GM23338 (cell line): ENCODE measurements around the gene TMA7. TPM values are rescaled to one million over a fixed set of nuclear protein-coding genes. Genes with fewer than 3 reads are reported as not detected.
A peak's percentile ranks its signal among the peaks of the same experiment; 100 is the strongest.

Experiments
- ATAC-seq: fragments of 200-7000 bp; cut with Tn5 transposase; 3 replicates; pipeline ENCODE4 v1.9.1; 2020
- DNase-seq: peaks from one replicate; pipeline ENCODE4 v3.0.0-alpha.2; 2015; ENCODE audit warnings: low spot score
- H2AFZ ChIP-seq: fragments of 200-600 bp; sonication (generic); 2 replicates; pipeline ENCODE4 v1.8.0; 2016; ENCODE audit warnings: antibody characterized with exemption, mild to moderate bottlenecking, moderate library complexity
- H3F3A ChIP-seq: fragments of 200-600 bp; sonication (generic); replicated peaks from 2 replicates; pipeline ENCODE4 v1.8.0; 2017; ENCODE audit warnings: antibody characterized with exemption, mixed run types, low read depth
- H3K27ac ChIP-seq: fragments of 200-600 bp; sonication (generic); 2 replicates; pipeline ENCODE4 v1.6.1; 2016; ENCODE audit warnings: low read depth
- H3K27me3 ChIP-seq: fragments of 200-600 bp; sonication (generic); 2 replicates; pipeline ENCODE4 v1.8.0; 2016; ENCODE audit warnings: mild to moderate bottlenecking, mixed run types, moderate library complexity; ENCODE audit not compliant: insufficient read depth
- H3K36me3 ChIP-seq: fragments of 200-600 bp; sonication (generic); 2 replicates; pipeline ENCODE4 v1.8.0; 2016; ENCODE audit warnings: mild to moderate bottlenecking; ENCODE audit not compliant: insufficient read depth
- H3K4me1 ChIP-seq: fragments of 200-600 bp; sonication (generic); 2 replicates; pipeline ENCODE4 v1.8.0; 2016; ENCODE audit warnings: mild to moderate bottlenecking, moderate library complexity; ENCODE audit not compliant: insufficient read depth
- H3K4me2 ChIP-seq: fragments of 200-600 bp; sonication (generic); 2 replicates; pipeline ENCODE4 v1.7.1; 2017; ENCODE audit warnings: mixed run types
- H3K4me3 ChIP-seq: fragments of 200-600 bp; sonication (generic); 2 replicates; pipeline ENCODE4 v1.6.1; 2016; ENCODE audit warnings: mixed run types
- H3K79me2 ChIP-seq: fragments of 200-600 bp; sonication (generic); replicated peaks from 2 replicates; pipeline ENCODE4 v1.8.0; 2017; ENCODE audit warnings: mild to moderate bottlenecking; ENCODE audit not compliant: insufficient read depth
- H3K9me2 ChIP-seq: fragments of 200-600 bp; sonication (generic); 2 replicates; pipeline ENCODE4 v1.8.0; 2017; ENCODE audit not compliant: insufficient read depth
- H4K20me1 ChIP-seq: fragments of 200-600 bp; sonication (generic); replicated peaks from 2 replicates; pipeline ENCODE4 v1.8.0; 2017; ENCODE audit warnings: mild to moderate bottlenecking; ENCODE audit not compliant: insufficient read depth
- H3K27ac Mint-ChIP-seq: 2 replicates; pipeline ENCODE4 v1.8.0; 2020; ENCODE audit warnings: inconsistent platforms, mild to moderate bottlenecking, moderate library complexity, mixed read lengths
- H3K27me3 Mint-ChIP-seq: 3 replicates; pipeline ENCODE4 v1.8.0; 2022; ENCODE audit warnings: low read depth, mild to moderate bottlenecking, moderate library complexity, mixed read lengths, inconsistent platforms; ENCODE audit not compliant: insufficient read depth, poor library complexity
- H3K36me3 Mint-ChIP-seq: 3 replicates; pipeline ENCODE4 v1.8.0; 2021; ENCODE audit warnings: low read depth, mild to moderate bottlenecking, inconsistent platforms, moderate library complexity, mixed read lengths
- H3K4me1 Mint-ChIP-seq: 3 replicates; pipeline ENCODE4 v1.8.0; 2020; ENCODE audit warnings: mild to moderate bottlenecking, inconsistent platforms, mixed read lengths
- H3K4me3 Mint-ChIP-seq: 3 replicates; pipeline ENCODE4 v1.8.0; 2021; ENCODE audit warnings: moderate library complexity, mild to moderate bottlenecking, inconsistent platforms, mixed read lengths
- H3K9me3 Mint-ChIP-seq: 3 replicates; pipeline ENCODE4 v1.8.0; 2020; ENCODE audit warnings: moderate library complexity, mild to moderate bottlenecking, inconsistent platforms, mixed read lengths
- ETS1 ChIP-seq: IDR thresholded peaks from 2 replicates; pipeline ENCODE4 v1.6.1; 2016; ENCODE audit warnings: antibody characterized with exemption
- EZH2 ChIP-seq: fragments of 200-600 bp; sonication (generic); IDR thresholded peaks from one replicate; pipeline ENCODE4 v1.8.0; 2017; ENCODE audit warnings: antibody characterized with exemption, mild to moderate bottlenecking, low read depth; ENCODE audit not compliant: unreplicated experiment
- STAT1 ChIP-seq: IDR thresholded peaks from one replicate; pipeline ENCODE4 v1.6.1; 2016; ENCODE audit warnings: antibody characterized with exemption; ENCODE audit not compliant: unreplicated experiment
- ZNF114 ChIP-seq: fragments of 250-450 bp; sonication (Bioruptor Pico); IDR thresholded peaks from 2 replicates; pipeline ENCODE4 v1.5.0; 2020; ENCODE audit warnings: mild to moderate bottlenecking, moderate library complexity
- ZNF462 ChIP-seq: fragments of 250-450 bp; sonication (Bioruptor Pico); IDR thresholded peaks from 2 replicates; pipeline ENCODE4 v1.5.0; 2020; ENCODE audit warnings: mild to moderate bottlenecking, moderate library complexity
- polyA plus RNA-seq: library from polyadenylated mRNA; unstranded; fragments of >200 nt; fragmentation: Nextera tagmentation; extraction: Ambion mirVana; gene quantifications from 2 replicates; pipeline ENCODE4 v1.2.1, GENCODE V29; 2016
- total RNA-seq: library from RNA; depleted of rRNA; stranded (reverse); fragments of >200 nt; shearing (Covaris generic); gene quantifications from 2 replicates; pipeline ENCODE4 v1.2.3, GENCODE V29; 2014

Gene TMA7
- total and polyA plus RNA-seq, 2 experiments from 2014 or later: 419 to 2,089 TPM

DNA sequence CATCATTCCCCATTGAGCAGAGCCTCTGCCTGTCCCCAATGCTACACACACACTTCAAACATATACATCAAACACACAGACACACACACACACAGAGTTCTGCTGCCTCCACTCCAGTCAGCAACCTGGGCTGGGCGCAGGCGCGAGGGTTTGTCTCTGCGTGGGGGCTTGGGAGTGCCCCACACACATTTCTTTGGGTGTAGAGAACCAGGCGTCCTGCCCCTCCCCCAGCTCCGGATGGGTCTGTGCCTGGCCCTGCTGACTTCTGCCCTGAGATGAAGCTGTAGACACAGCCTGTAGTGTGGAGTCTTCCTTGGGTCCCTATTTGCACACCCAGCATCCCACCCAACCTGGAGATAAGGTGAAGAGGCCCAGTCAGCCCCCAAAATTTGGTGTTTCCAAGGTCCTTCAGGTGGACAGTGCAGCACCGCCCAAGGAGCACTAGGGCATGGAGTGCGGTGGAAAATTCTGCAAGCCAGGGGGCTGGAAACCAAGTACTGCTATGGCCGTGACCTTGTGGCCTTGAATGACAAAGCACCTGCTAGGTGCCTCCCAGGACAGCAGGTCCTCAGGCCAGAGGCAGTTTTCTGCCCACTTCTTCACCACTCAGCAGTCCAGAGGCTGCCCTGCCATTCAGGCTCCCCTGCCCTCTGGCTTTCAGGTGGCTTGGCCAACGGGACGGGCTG is 41.2 kb upstream of the TMA7 start (continued):
- no peak for TF ChIP-seq EZH2
- no peak for TF ChIP-seq ETS1
- TF ChIP-seq ZNF462 (CRISPR knock-in tag): no peak

- DNase-seq (peak; percentile 35), ATAC-seq (peak; percentile 54)
- peak overlapping the region; percentile 89 for H3K27ac Mint-ChIP-seq
- Histone ChIP-seq H3K4me2 (no peak overlapping the region), H3F3A (no peaks in the 10 kb centered on the region; the same call in 1 of the 2 replicates), H3K4me1 (no peaks in the 10 kb centered on the region), H3K27ac (no peak overlapping the region), H4K20me1 (no peaks in the 10 kb centered on the region; the same call in 1 of the 2 replicates), H3K9me2 (no peaks in the 10 kb centered on the region), H3K36me3 (peaks cover 3% of the 10 kb centered on the region; the same call in 1 of the 2 replicates), H2AFZ (no peak overlapping the region), H3K27me3 (no peaks in the 10 kb centered on the region), H3K4me3 (no peak overlapping the region), H3K79me2 (no peaks in the 10 kb centered on the region)
- H3K9me3 Mint-ChIP-seq: no peaks in the 10 kb centered on the region
- peaks cover 43% of the 10 kb centered on the region for H3K36me3 Mint-ChIP-seq
- peaks cover 11% of the 10 kb centered on the region for H3K4me1 Mint-ChIP-seq
- peaks cover 7% of the 10 kb centered on the region for H3K27me3 Mint-ChIP-seq
- H3K4me3 Mint-ChIP-seq: no peak overlapping the region
- no peak for TF ChIP-seq STAT1
- no peak for TF ChIP-seq ZNF114 (CRISPR knock-in tag)
- no peak for TF ChIP-seq ZNF462 (CRISPR knock-in tag)
Observed at GRCh38 chr3:48399387-48400172, 40.5 kb upstream of the TMA7 start.
